D721Med (cell line): Measurements from ENCODE around the gene MRPS18B.
A peak's percentile ranks its signal among the peaks of the same experiment; 100 is the strongest.

Experiments used
- DNase-seq: peaks from one replicate; pipeline ENCODE4 v3.0.0; 2011; ENCODE audit warnings: low spot score; ENCODE audit not compliant: insufficient read length
- FAIRE-seq: peaks from 2 replicates; lab custom pipeline; 2011; peaks lifted over from hg19 to GRCh38; lab: Jason Lieb, UNC
- CTCF ChIP-seq: IDR thresholded peaks from 2 replicates; pipeline ENCODE4 v1.5.1; 2012; ENCODE audit warnings: mild to moderate bottlenecking, control low read depth; ENCODE audit not compliant: insufficient read depth; ENCODE audit errors: missing control alignments

Gene MRPS18B

GRCh38 chr6:30616811-30617564, 652 bp upstream of the MRPS18B start, which contains the start of gene PPP1R10:
Gene PPP1R10, minus strand, starts transcription at chr6:30617243. Its CDS starts 7,299 bp downstream, at chr6:30609944.
- TF ChIP-seq CTCF = no peak
- FAIRE-seq = peak; percentile 58
- no peak for DNase-seq

- FAIRE-seq (no peak), DNase-seq (no peak)
- TF ChIP-seq CTCF = no peak
Measured at GRCh38 chr6:30618270-30618797, 694 bp downstream of the MRPS18B start.

GRCh38 chr6:30619561-30619960, 1.9 kb downstream of the MRPS18B start:
- no peak for FAIRE-seq
- no peak for TF ChIP-seq CTCF
- no peak for DNase-seq

- no peak for TF ChIP-seq CTCF
- no peak for FAIRE-seq
- no peak for DNase-seq
Measured at GRCh38 chr6:30625511-30625910, 7.9 kb downstream of the MRPS18B start.

GRCh38 chr6:30626484-30627366, 9.1 kb downstream of the MRPS18B start, which contains the start of gene ATAT1:
Gene ATAT1, plus strand, starts transcription at chr6:30626874.
- FAIRE-seq (no peak), DNase-seq (peak; percentile 82)
- TF ChIP-seq CTCF = peak; percentile 36

GRCh38 chr6:30635834-30636233, 18.2 kb downstream of the MRPS18B start:
- DNase-seq = no peak
- no peak for FAIRE-seq
- no peak for TF ChIP-seq CTCF
